Measurements from ENCODE around the gene ADGRL1.
"Not testable (repeated sequence)": the region's sequence is repeated elsewhere in the genome, so short reads cannot be mapped to it uniquely, and the experiment has no call there.

The ADGRL1 gene

GRCh38 chr19:14205452-14206287, at the start of gene ADGRL1:
Gene ADGRL1, minus strand, starts transcription at chr19:14206169. Its CDS starts 22,567 bp downstream, at chr19:14183602.
- peak in 29 of 56 donors; percentile 10 to 75 (median 33) for DNase-seq

DNA sequence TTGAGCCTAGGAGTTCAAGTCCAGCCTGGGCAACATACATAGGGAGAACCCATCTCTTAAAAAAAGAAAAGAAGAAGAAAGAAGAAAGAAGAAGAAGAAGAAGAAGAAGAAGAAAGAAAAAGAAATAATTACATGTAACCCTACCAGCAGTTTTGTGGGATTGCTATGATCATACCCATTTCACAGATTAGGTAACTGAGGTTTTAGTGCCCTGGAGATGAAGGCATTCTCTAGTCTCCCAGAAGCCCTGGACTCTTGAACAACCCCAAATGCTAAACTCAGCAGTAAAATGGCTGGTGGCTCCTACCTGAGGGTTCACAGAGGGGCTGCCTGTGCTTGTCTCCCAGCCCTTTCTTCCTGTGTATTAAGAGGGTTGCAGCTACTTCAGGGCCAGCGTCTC, 49.3 kb upstream of the ADGRL1 start:
- not testable (repeated sequence) for DNase-seq

GRCh38 chr19:14253822-14254599, 48.0 kb upstream of the ADGRL1 start:
- peak in 6 of 56 donors; percentile 1 to 32 (median 4) for DNase-seq

DNA sequence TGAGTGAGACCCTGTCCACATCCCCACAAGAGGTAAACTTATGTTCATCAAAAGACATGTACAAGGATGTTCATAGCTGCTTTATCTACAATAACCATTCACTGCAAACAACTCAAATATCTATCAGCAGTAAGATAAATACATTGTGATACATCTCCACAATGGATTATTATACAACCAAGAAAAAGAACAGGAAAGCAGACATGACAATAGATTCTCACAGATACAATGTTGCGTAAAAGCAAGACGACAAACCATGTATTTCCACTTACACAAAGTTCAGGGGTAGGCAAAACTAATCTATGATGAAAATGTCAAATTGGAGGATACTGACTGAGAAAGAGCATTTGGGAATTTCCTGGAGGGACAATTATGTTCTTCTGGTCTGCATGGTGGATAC, 46.2 kb upstream of the ADGRL1 start:
- not testable (repeated sequence) for DNase-seq

DNA sequence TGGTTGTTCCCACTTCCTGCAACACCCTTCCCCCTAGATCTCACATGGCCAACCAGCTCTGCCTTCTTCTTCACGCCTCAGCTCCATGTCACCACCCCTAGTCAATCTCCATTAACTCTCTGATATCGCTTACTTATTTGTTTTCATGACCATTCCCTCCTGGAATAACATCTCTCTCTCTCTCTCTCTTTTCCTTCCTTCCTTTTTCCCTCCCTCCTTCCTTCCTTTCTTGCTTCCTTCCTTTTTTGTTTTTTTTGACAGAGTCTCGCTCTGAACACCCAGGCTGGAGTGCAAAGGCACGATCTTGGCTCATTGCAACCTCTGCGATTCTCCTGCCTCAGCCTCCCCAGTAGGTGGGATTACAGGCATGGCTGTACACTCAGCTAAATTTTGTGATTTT, 44.9 kb upstream of the ADGRL1 start:
- no peak for DNase-seq

GRCh38 chr19:14250315-14250714, 44.3 kb upstream of the ADGRL1 start:
- DNase-seq = not testable (repeated sequence)

- not testable (repeated sequence) for DNase-seq
These were observed 43.9 kb upstream of the ADGRL1 start for GRCh38 chr19:14249891-14250290.

DNA sequence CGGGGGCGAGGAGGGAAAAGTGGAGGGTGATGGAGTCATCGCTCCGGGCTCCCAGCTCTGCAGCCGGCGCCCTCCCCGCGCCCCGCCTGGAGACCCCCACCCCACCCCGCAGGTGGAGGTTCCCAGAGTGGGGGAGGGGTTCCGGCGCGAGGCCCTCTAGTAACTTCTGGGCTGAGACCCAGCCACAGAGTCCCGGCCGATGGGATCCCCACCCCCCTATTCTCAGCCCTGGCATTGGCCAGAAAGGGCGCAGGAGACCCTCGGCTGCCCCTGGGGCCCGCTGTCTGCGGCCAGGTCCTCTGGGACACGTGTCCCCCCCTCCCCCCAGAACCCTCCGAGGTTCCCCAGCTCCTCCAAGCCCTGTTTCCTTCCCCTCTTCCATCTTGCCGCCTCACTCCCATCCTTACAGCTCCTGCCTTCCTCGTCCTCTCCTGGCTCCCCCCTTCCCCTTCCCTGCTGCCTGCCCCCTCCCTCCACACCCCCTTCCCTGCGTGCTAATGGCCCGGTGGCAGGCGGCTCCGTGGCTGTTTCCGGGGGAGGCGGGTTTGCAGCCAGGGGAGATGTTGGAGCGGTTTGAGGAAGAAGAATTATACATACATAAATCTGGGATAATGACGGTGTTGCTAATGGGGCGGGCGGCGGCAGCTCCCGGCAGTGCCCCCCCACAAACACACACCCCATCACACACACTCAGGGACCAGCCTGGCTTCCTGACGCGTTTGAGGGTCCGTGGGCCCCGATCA, 43.2 kb upstream of the ADGRL1 start:
- peak in 51 of 56 donors; percentile 8 to 80 (median 49) for DNase-seq

- peak in 52 of 56 donors; percentile 7 to 85 (median 52) for DNase-seq
These were observed 42.6 kb upstream of the ADGRL1 start for GRCh38 chr19:14248578-14249011.

- DNase-seq = peak in 31 of 56 donors; percentile 5 to 56 (median 34)
These were observed 41.8 kb upstream of the ADGRL1 start for GRCh38 chr19:14247548-14248471.

DNA sequence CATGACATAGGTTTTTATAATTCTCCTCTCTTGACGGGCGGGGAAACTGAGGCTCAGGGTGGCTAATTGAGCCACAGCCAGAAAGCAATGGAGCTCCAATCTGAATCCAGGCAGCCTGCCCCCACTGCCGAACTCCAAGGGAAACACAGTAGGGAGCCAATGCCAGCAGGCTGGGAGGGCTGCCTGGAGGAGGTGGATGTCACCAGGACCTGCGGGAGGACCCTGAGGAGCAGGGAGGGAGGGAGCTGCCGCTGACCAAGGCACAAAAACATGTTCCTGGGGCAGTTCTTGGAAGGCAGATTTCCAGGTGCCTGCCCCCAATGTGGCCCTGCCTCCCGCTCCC, 41.2 kb upstream of the ADGRL1 start:
- DNase-seq = peak in 1 of 56 donors; percentile 5

DNA sequence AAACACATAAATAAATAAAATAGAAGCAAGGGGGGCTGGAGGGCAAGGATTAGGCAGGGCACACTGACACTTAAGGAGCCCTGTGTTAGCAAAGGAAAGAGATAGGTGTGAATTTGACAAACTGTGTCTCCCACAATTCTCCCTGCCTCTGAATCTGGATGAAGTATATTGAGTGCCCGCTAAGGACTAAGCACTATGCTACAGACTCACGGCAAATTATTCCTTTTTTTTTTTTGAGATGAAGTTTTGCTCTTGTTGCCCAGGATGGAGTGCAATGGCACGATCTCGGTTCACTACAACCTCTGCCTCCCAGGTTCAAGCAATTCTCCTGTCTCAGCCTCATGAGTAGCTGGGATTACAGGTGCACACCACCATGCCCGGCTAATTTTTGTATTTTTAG, 38.4 kb upstream of the ADGRL1 start:
- DNase-seq = not testable (repeated sequence)

DNA sequence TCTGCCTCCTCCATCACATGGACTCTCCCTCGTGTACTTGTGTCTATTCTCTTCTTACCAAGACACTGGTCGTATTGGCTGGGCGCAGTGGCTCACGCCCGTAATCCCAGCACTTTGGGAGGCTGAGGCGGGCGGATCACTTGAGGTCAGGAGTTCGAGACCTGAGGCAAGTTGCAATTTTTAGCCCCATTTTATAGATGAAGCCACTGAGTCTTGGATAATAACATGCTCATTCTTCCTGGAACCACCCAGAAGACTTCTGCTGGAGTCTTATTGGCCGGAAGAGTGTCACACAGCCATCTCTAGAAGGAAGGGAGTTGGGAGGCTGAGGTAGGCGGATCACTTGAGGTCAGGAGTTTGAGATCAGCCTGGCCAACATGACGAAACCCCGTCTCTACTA, 37.7 kb upstream of the ADGRL1 start:
- DNase-seq = not testable (repeated sequence)

GRCh38 chr19:14237014-14237941, 31.3 kb upstream of the ADGRL1 start:
- DNase-seq = no peak

DNA sequence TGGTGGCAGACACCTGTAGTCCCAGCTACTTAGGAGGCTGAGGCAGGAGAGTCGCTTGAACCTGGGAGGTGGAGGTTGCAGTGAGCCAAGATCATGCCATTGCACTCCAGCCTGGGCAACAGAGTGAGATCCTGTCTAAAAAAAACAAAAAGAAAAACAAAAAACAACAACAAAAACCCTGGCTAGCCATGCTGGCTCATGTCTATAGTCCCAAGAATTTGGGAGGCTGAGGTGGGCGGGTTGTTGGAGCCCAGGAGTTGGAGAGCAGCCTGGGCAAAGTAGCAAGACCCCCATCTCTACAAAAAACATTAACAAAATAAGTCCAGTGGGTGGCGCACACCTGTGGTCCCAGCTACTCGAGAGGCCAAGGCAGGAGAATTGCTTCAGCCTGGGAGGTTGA, 27.0 kb upstream of the ADGRL1 start:
- DNase-seq = not testable (repeated sequence)

- DNase-seq = peak in 1 of 56 donors; percentile 4
These were observed 22.6 kb upstream of the ADGRL1 start for GRCh38 chr19:14228446-14229071.

GRCh38 chr19:14226498-14226897, 20.5 kb upstream of the ADGRL1 start:
- not testable (repeated sequence) for DNase-seq

DNA sequence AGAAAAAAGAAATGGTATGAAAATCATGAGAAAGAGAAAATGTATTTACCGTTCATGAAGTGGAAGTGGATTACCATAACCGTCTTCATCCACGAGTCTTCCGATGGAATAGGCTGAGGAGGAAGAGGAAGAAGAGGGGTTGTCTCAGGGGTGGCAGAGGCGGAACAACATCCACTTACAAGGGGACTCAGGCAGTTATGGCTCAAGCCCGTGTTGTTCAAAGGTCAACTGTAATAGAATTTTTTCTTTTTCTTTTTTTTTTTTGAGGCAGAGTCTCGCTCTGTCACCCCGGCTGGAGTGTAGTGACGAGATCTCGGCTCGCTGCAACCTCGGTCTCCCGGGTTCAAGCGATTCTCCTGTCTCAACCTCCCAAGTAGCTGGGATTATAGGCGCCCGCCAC, 16.9 kb upstream of the ADGRL1 start:
- DNase-seq = no peak

DNA sequence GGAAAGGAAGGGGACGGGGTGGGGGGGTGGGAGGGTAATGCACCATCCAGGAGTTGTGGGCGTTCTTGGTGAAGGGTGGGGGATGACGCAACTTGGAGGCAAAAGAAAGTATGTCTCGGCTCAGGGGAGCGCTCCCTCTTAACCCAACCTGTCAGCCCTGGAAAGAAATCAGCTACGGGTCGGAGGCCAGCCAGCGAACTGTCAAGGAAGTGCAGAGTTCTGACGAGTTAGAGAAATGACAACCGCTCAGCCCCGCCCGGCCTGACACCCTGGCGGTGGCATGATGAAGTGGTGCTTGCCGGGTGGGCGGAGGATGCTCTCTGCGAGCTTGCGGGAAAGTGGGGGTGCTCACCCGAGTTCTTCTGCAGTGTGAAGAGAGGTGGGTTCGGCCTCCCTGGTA, 15.4 kb upstream of the ADGRL1 start:
- peak in 17 of 56 donors; percentile 7 to 62 (median 33) for DNase-seq

Data from nucleus accumbens (tissue), 56 donors.